Measurements from ENCODE around the gene BUD23. TPM values are rescaled to one million over a fixed set of nuclear protein-coding genes. Genes with fewer than 3 reads are reported as not detected.
A peak's percentile ranks its signal among the peaks of the same experiment; 100 is the strongest.

Gene BUD23
- total and polyA plus RNA-seq, 2 experiments from 2014 or later, result 62.1 to 117 TPM

GRCh38 chr7:73734619-73735527, 51.5 kb downstream of the BUD23 start:
- Mint-ChIP-seq H3K27ac (peak overlapping the region; percentile 74; the same call in 1 of the 2 replicates), H3K27me3 (ENCODE audit: insufficient read depth, low read depth, poor library complexity) (peaks cover 8% of the 10 kb centered on the region), H3K36me3 (ENCODE audit: low read depth) (peaks cover 8% of the 10 kb centered on the region), H3K4me3 (no peak overlapping the region), H3K9me3 (no peaks in the 10 kb centered on the region), H3K4me1 (peaks cover 9% of the 10 kb centered on the region)
- Histone ChIP-seq H3K36me3 (ENCODE audit: insufficient read depth) (0 out of 2 replicates have a peak, but pooled peaks cover 3% of the 10 kb centered on the region), H3K27ac (ENCODE audit: low read depth) (no peak overlapping the region), H3K27me3 (ENCODE audit: insufficient read depth) (peaks cover 6% of the 10 kb centered on the region; the same call in 1 of the 2 replicates), H2AFZ (no peak overlapping the region), H3K4me3 (no peak overlapping the region), H3K79me2 (replicated peaks; ENCODE audit: insufficient read depth) (no peaks in the 10 kb centered on the region; the same call in 1 of the 2 replicates), H4K20me1 (replicated peaks; ENCODE audit: insufficient read depth) (peaks cover 13% of the 10 kb centered on the region), H3K4me2 (no peak overlapping the region), H3K9me2 (ENCODE audit: insufficient read depth) (no peaks in the 10 kb centered on the region), H3K4me1 (ENCODE audit: insufficient read depth) (no peaks in the 10 kb centered on the region), H3F3A (replicated peaks; ENCODE audit: low read depth) (no peaks in the 10 kb centered on the region)
- ATAC-seq (peak; percentile 60), DNase-seq (ENCODE audit: low spot score) (peak; percentile 95)
- TF ChIP-seq CREB1 (CRISPR knock-in tag; IDR thresholded peaks at IDR 0.05; ENCODE audit: low read depth) (peak; percentile 37; the same call in 1 of the 2 replicates), STAT1 (IDR thresholded peaks at IDR 0.05; ENCODE audit: unreplicated experiment) (no peak), ZNF331 (CRISPR knock-in tag; IDR thresholded peaks at IDR 0.05; ENCODE audit: low read depth) (no peak), EZH2phosphoT487 (IDR thresholded peaks at IDR 0.05; ENCODE audit: unreplicated experiment) (no peak), CTCF (conservative IDR thresholded peaks at IDR 0.05; ENCODE audit: low read depth in 2 of 2) (peak; percentile 91 to 99), ETS1 (IDR thresholded peaks at IDR 0.05) (no peak), POLR2AphosphoS5 (IDR thresholded peaks at IDR 0.05; ENCODE audit: low read depth) (peak; percentile 57), EZH2 (IDR thresholded peaks at IDR 0.05; ENCODE audit: low read depth, unreplicated experiment) (no peak)

GRCh38 chr7:73735528-73735905, 52.1 kb downstream of the BUD23 start:
- Histone ChIP-seq H3K9me2 (ENCODE audit: insufficient read depth) (no peaks in the 10 kb centered on the region), H2AFZ (no peak overlapping the region), H3K4me2 (no peak overlapping the region), H3K4me3 (no peak overlapping the region), H3F3A (replicated peaks; ENCODE audit: low read depth) (peaks cover 5% of the 10 kb centered on the region), H3K36me3 (ENCODE audit: insufficient read depth) (0 out of 2 replicates have a peak, but pooled peaks cover 3% of the 10 kb centered on the region), H3K4me1 (ENCODE audit: insufficient read depth) (peaks cover 1% of the 10 kb centered on the region), H3K79me2 (replicated peaks; ENCODE audit: insufficient read depth) (no peaks in the 10 kb centered on the region; the same call in 1 of the 2 replicates), H4K20me1 (replicated peaks; ENCODE audit: insufficient read depth) (peaks cover 13% of the 10 kb centered on the region), H3K27ac (ENCODE audit: low read depth) (no peak overlapping the region), H3K27me3 (ENCODE audit: insufficient read depth) (peaks cover 12% of the 10 kb centered on the region)
- H3K27ac Mint-ChIP-seq, result no peak overlapping the region
- H3K4me3 Mint-ChIP-seq, result no peak overlapping the region
- H3K36me3 Mint-ChIP-seq (ENCODE audit: low read depth), result peaks cover 8% of the 10 kb centered on the region
- DNase-seq (ENCODE audit: low spot score), result no peak
- TF ChIP-seq ZNF462 (CRISPR knock-in tag; IDR thresholded peaks at IDR 0.05) (no peak), ETS1 (IDR thresholded peaks at IDR 0.05) (no peak)
- H3K4me1 Mint-ChIP-seq, result peaks cover 8% of the 10 kb centered on the region
- H3K9me3 Mint-ChIP-seq, result no peaks in the 10 kb centered on the region
- H3K27me3 Mint-ChIP-seq (ENCODE audit: insufficient read depth, low read depth, poor library complexity), result peaks cover 11% of the 10 kb centered on the region
- no peak for ATAC-seq

Data from GM23338 (cell line).